Transverse colon (tissue), 4 donors: Measurements from ENCODE around the gene PIEZO2. TPM values are rescaled to one million over a fixed set of nuclear protein-coding genes. Genes with fewer than 3 reads are reported as not detected.

Experiments used
- DNase-seq: peaks from one replicate; pipeline ENCODE4 v3.0.0-alpha.2; 2019
- H3K27ac ChIP-seq, 4 donors: fragments of 200-600 bp; sonication (generic); 2 replicates each; pipeline ENCODE4 v1.5.1; 2016 to 2018; ENCODE audit warnings: inconsistent platforms in 4 of 4
- H3K27me3 ChIP-seq: fragments of 200-600 bp; sonication (generic); 2 replicates; pipeline ENCODE4 v1.5.1; 2017; ENCODE audit warnings: inconsistent platforms
- H3K36me3 ChIP-seq, 4 donors: fragments of 200-600 bp; sonication (generic); 2 replicates each; pipeline ENCODE4 v1.5.1; 2017 to 2019; ENCODE audit warnings: inconsistent platforms in 4 of 4
- H3K4me1 ChIP-seq, 4 donors: fragments of 200-600 bp; sonication (generic); 2 replicates each; pipeline ENCODE4 v1.5.1; 2017 to 2020; ENCODE audit warnings: inconsistent platforms in 4 of 4
- H3K4me3 ChIP-seq, 4 donors: fragments of 200-600 bp; sonication (generic); 1 replicate in 1 of 4; 2 replicates in 3 of 4; pipeline versions ENCODE4 v1.5.1 to v1.6.1; 2017 to 2019; ENCODE audit warnings: inconsistent platforms in 4 of 4
- H3K9me3 ChIP-seq, 2 donors: fragments of 200-600 bp; sonication (generic); 2 replicates each; pipeline ENCODE4 v1.5.1; 2017 to 2019; ENCODE audit warnings: inconsistent platforms in 2 of 2
- EP300 ChIP-seq: sonication (generic); formaldehyde crosslinking; IDR thresholded peaks from one replicate; pipeline ENCODE4 v1.6.1; 2017; ENCODE audit warnings: antibody characterized with exemption, low read depth
- POLR2A ChIP-seq: fragments of 450-650 bp; IDR thresholded peaks from one replicate; pipeline ENCODE4 v1.6.1; 2016; ENCODE audit warnings: antibody characterized with exemption, mild to moderate bottlenecking, moderate library complexity
- POLR2AphosphoS5 ChIP-seq, 3 donors: sonication (generic); formaldehyde crosslinking; IDR thresholded peaks; one replicate each; pipeline ENCODE4 v1.6.1; 2016; ENCODE audit warnings: antibody characterized with exemption in 3 of 3
- WGBS, 2 donors: methylation state at CpG; one replicate each; pipeline ENCODE4 v1.1.5; 2018; ENCODE audit warnings: low coverage in 1 of 2; 5-methylcytosine and 5-hydroxymethylcytosine counted together
- in situ Hi-C, 4 donors: fragments of 200-750 bp; cut with MboI; loops; one replicate each; pipeline versions ENCODE4 v1.15.0 to v1.15.1; 2017; ENCODE audit warnings: low sequenced_read_pairs in 3 of 4, low pct_ligation_motif_present in 1 of 4, low pct_unique_long_range_greater_than_20kb in 1 of 4
- intact Hi-C: fragments of 100-400 bp; cut with DNase I; formaldehyde crosslinking; loops from one replicate; pipeline ENCODE4 v1.15.1; 2023; ENCODE audit warnings: low total_unique reads
- total RNA-seq, 4 donors: library from RNA; depleted of rRNA; stranded (reverse); fragments of >200 nt; gene quantifications; one replicate each; pipeline ENCODE4 v1.1.0, GENCODE V29; 2016
- TF ChIP-seq, protein P1 (sequence below), 5 experiments: fragments of 200-600 bp in 3 of 5; fragments of 450-650 bp in 2 of 5; sonication (generic) in 3 of 5; IDR thresholded peaks; 1 replicate in 2 of 5; 2 replicates in 3 of 5; pipeline ENCODE4 v1.5.1; 2016 to 2017; ENCODE audit warnings: antibody characterized with exemption in 5 of 5, inconsistent platforms in 3 of 5, mild to moderate bottlenecking in 2 of 5, moderate library complexity in 1 of 5

The PIEZO2 gene
- total RNA-seq, 4 donors from 2014 or later, result 2.9 to 7.5 (median 4.5) TPM

DNA sequence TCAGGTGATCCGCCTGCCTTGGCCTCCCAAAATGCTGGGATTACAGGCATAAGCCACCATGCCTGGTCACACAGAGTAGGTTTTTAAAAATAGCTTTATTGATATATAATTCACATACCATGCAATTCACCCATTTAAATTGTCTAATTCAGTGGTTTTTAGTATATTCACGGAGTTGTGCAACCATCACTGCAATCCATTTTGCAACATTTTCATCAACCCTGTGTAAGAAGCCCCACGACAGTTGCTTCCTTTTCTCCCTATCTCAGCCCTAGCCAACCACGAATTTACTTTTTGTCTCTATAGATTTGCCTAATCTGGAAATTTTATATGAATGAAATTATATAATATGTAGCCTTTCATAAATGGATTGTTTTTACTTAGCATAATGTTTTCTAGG lies 357.2 kb downstream of the PIEZO2 start:
- in situ Hi-C loops, result no loop called here
- no peaks in the 10 kb centered on the region for H3K4me1 ChIP-seq
- H3K27me3 ChIP-seq, result no peaks in the 10 kb centered on the region
- H3K36me3 ChIP-seq, result no peaks in the 10 kb centered on the region
- no peaks in the 10 kb centered on the region for H3K9me3 ChIP-seq
- no peak for TF ChIP-seq EP300
- TF ChIP-seq, protein P1, sequence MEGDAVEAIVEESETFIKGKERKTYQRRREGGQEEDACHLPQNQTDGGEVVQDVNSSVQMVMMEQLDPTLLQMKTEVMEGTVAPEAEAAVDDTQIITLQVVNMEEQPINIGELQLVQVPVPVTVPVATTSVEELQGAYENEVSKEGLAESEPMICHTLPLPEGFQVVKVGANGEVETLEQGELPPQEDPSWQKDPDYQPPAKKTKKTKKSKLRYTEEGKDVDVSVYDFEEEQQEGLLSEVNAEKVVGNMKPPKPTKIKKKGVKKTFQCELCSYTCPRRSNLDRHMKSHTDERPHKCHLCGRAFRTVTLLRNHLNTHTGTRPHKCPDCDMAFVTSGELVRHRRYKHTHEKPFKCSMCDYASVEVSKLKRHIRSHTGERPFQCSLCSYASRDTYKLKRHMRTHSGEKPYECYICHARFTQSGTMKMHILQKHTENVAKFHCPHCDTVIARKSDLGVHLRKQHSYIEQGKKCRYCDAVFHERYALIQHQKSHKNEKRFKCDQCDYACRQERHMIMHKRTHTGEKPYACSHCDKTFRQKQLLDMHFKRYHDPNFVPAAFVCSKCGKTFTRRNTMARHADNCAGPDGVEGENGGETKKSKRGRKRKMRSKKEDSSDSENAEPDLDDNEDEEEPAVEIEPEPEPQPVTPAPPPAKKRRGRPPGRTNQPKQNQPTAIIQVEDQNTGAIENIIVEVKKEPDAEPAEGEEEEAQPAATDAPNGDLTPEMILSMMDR (IDR thresholded peaks at IDR 0.05), result no peak
- no peak for TF ChIP-seq POLR2AphosphoS5 (IDR thresholded peaks at IDR 0.05)
- no peak for TF ChIP-seq POLR2A
- H3K27ac ChIP-seq, result no peak overlapping the region
- 74 to 84% methylated on average over 4 of the region's 4 CpGs for WGBS, 2 donors
- intact Hi-C loops, result no loop called here
- no peak overlapping the region for H3K4me3 ChIP-seq
- DNase-seq, result no peak

DNA sequence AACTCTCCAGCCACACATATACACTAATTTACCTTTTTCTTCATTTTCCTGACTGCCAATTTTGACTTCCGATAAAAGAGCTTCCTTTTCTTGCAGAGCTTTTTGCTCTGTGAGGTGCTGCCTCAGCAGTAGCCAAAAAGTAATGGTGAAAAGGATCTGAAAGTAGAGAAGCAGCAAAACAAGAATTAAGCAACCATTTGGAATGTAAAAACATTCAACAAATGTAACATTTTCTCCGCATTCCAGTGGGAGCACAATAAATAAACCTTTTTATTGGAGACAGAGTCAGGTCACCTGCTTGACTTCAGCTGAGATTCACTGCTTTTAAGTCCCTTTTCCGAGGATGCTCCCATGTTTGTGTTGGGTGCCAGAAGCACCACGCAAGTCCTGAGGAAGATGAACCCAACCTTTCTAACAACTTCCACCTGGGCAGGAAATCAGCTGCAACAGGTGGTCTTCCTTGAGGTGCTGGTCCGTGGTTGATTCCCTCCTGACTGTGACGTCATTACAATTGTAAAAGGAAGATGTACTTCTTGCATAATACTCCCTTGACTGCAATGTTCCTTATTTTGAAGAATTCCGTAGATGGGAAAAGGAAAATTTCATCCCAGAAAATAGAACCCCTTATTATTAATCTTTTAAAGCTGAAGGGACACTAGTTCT lies 358.1 kb downstream of the PIEZO2 start:
- TF ChIP-seq, protein P1 (IDR thresholded peaks at IDR 0.05), result no peak
- no peak for TF ChIP-seq POLR2A
- in situ Hi-C loops, result no loop called here
- H3K4me3 ChIP-seq, result no peak overlapping the region
- H3K27ac ChIP-seq, result no peak overlapping the region
- intact Hi-C loops, result no loop called here
- no peaks in the 10 kb centered on the region for H3K9me3 ChIP-seq
- 47 to 52% methylated on average over 5 to 7 of the region's 7 CpGs for WGBS, 2 donors
- no peaks in the 10 kb centered on the region for H3K27me3 ChIP-seq
- peak; percentile 9 for DNase-seq
- H3K4me1 ChIP-seq, result no peaks in the 10 kb centered on the region
- H3K36me3 ChIP-seq, result no peaks in the 10 kb centered on the region

DNA sequence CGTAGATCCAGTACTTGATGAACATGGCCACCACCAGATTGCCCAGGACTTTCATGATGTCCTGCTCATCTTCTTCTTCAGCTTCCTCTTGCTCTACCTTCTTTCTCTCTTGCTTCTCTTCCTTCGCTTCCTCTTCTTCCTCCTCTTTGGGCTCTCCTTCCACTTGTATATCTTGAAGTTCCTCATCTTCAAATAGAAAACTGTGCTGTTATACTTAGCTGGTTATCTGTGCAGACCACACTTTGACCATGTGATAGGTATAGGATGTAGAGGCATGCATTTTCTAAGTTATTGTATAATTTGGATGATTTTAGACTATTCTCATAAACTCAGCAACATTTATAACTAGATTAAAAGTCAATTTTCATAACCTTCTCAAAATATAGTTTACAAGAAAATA lies 360.2 kb downstream of the PIEZO2 start:
- intact Hi-C loops, result no loop called here
- in situ Hi-C loops, result no loop called here
- WGBS, 2 donors, result 91 to 100% methylated on average over 2 of the region's 2 CpGs

DNA sequence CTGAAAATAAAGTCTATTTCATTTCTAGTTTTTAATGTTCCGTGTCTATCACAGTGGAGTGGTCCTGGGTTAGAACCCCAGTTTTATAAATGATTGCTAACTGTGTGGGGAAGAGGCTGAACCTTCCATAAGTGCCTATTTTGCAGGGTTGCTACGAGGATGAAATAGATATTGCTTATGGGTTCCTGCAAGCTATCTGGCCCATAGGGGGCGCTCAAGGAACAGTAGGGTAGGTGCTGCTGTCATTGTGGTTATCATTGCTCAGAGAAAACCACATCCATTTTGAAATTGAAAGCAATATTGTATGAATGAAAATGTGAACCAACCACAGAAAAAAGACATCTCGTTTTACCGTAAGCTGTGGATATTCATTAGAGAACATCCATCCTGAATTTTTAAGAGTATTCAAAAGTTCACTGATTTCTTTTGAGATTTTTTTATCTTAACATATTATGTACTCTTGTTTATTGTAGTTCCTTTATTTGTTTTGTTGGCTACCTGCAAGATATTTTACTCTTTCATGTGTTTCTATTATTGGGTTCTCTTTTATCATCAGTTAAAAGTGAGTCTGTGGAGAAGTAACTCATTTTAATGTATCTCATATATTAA lies 362.0 kb downstream of the PIEZO2 start:
- TF ChIP-seq POLR2AphosphoS5 (IDR thresholded peaks at IDR 0.05), result no peak
- TF ChIP-seq, protein P1 (IDR thresholded peaks at IDR 0.05), result peak; percentile 34 to 65 (median 62)
- WGBS, 2 donors, result 26 to 45% methylated on average over 5 of the region's 5 CpGs
- H3K9me3 ChIP-seq, result no peaks in the 10 kb centered on the region
- no peaks in the 10 kb centered on the region for H3K4me1 ChIP-seq
- H3K36me3 ChIP-seq, result no peaks in the 10 kb centered on the region
- in situ Hi-C loops (no loop called here), intact Hi-C loops (no loop called here)
- no peak overlapping the region for H3K27ac ChIP-seq
- no peak overlapping the region for H3K4me3 ChIP-seq
- no peaks in the 10 kb centered on the region for H3K27me3 ChIP-seq
- peak; percentile 78 for DNase-seq

More for the DNA sequence above, 360.2 kb downstream of the PIEZO2 start:
- TF ChIP-seq EP300 (no peak), POLR2AphosphoS5 (IDR thresholded peaks at IDR 0.05) (no peak)
- Histone ChIP-seq H3K27ac (no peak overlapping the region), H3K36me3 (no peaks in the 10 kb centered on the region), H3K4me3 (no peak overlapping the region), H3K9me3 (no peaks in the 10 kb centered on the region), H3K27me3 (no peaks in the 10 kb centered on the region), H3K4me1 (no peaks in the 10 kb centered on the region)
- no peak for DNase-seq

DNA sequence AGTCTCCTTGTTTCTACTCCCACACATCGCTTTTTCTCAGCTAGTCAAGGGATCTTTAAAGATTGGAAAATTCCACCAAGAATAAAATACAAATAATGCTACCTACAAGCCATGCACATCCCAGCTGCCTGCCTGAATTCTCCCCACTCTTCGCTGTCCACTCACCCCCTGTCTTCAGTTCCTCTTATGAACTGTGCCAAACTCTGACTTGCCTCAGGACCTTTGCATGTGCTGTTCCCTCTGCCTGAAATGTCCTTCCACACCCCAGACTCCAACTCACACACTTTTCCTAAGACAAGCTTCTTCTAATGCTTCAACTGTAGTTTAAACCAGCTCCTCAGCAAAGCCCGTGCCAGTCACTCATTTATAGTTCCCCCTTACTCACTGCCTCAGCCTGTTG lies 363.6 kb downstream of the PIEZO2 start:
- Histone ChIP-seq H3K27me3 (no peaks in the 10 kb centered on the region), H3K4me1 (no peaks in the 10 kb centered on the region), H3K4me3 (no peak overlapping the region), H3K9me3 (no peaks in the 10 kb centered on the region), H3K27ac (no peak overlapping the region), H3K36me3 (no peaks in the 10 kb centered on the region)
- DNase-seq, result no peak
- in situ Hi-C loops (no loop called here), intact Hi-C loops (no loop called here)
- 57 to 58% methylated on average over 3 of the region's 3 CpGs for WGBS, 2 donors
- no peak for TF ChIP-seq EP300
- TF ChIP-seq POLR2AphosphoS5 (IDR thresholded peaks at IDR 0.05), result no peak
- TF ChIP-seq, protein P1 (IDR thresholded peaks at IDR 0.05), result no peak
- TF ChIP-seq POLR2A, result no peak
